Measurements from ENCODE around the gene CRYAB.

- TF ChIP-seq CTCF (IDR thresholded peaks at IDR 0.05; ENCODE audit: poor library complexity) (no peak), EZH2phosphoT487 (IDR thresholded peaks at IDR 0.05; ENCODE audit: low read depth, severe bottlenecking, unreplicated experiment) (no peak), EZH2 (IDR thresholded peaks at IDR 0.05; ENCODE audit: borderline replicate concordance) (no peak)
Observed at GRCh38 chr11:111942829-111943228, 31.3 kb upstream of the CRYAB start.
